LNCAP (cell line): ENCODE data around the gene TSPAN4.

Experiments
- CTCF ChIP-seq: fragments of 450-650 bp; IDR thresholded peaks from 2 replicates; pipeline ENCODE4 v1.5.1; 2017; ENCODE audit warnings: mild to moderate bottlenecking

Gene TSPAN4

GRCh38 chr11:855796-856195 is 13.1 kb downstream of the TSPAN4 start:
- no peak for TF ChIP-seq CTCF

- TF ChIP-seq CTCF: no peak
These were observed 13.7 kb downstream of the TSPAN4 start for GRCh38 chr11:856397-856796.

GRCh38 chr11:858053-858761 is 15.6 kb downstream of the TSPAN4 start:
- no peak for TF ChIP-seq CTCF

GRCh38 chr11:858762-859339 is 16.2 kb downstream of the TSPAN4 start:
- TF ChIP-seq CTCF: no peak

- TF ChIP-seq CTCF: no peak
These were observed 16.9 kb downstream of the TSPAN4 start for GRCh38 chr11:859394-860131.

GRCh38 chr11:860234-861104 is 17.8 kb downstream of the TSPAN4 start:
- no peak for TF ChIP-seq CTCF

GRCh38 chr11:861105-861479 is 18.4 kb downstream of the TSPAN4 start:
- TF ChIP-seq CTCF: no peak
